Measurements from ENCODE around the gene TMEM255A. TPM values are rescaled to one million over a fixed set of nuclear protein-coding genes. Genes with fewer than 3 reads are reported as not detected.

The TMEM255A gene
- total RNA-seq, 5 donors from 2014 or later (not counting 1 experiment from before 2014, with no cell fraction given), result 0.13 to 0.14 TPM; not detected in 3

DNA sequence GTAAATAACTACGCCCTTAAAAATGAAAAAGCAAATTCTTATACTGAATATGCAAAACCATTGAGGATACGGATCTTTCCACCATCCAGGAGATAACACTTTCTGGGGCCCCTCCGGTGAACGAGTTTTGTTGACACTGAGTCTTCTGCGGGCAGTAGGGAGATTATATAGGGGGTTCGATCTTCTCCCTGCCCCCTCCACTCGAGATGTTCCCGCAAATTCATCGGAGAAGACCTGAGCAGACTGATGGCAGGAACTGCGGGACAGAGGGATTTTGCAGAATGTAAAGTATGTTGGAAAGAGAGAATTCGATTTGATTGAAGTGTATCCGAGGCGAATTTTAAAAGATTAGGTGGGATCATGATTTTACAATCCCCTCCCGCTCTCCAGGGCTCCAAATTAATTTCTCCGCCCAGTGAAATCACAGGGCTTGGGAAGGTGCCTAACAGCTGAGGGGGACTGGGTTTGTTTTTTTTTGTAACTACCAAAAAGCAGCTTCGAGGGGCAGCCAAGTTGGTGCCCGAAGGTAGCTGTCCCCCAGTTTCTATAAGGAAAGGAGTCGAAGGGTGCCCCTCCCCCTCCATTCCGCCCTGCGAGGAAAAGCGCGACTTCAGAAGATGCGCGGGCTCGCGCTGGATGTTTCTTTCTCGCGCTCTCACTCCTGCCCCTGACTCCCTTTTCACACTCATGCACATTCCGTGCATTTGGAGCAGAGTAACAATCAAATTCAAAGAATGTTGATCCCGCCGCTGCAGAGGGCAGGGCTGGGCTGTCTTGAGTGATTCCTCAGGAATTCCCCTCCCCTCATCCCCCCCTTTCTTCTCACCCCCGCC lies 1.2 kb downstream of the TMEM255A start:
- peaks cover 3 to 30% of the 10 kb centered on the region in 2 experiments for H3K27me3 ChIP-seq (replicated peaks in 1 of 2; ENCODE audit: control insufficient read depth in 2 of 2, extremely low read depth in 1 of 2, insufficient read depth in 2 of 2, low read length in 1 of 2)
- peak overlapping the region; percentile 52 to 58 for H3K4me3 ChIP-seq (ENCODE audit: control insufficient read depth in 1 of 2, extremely low read depth in 1 of 2, low read length in 1 of 2)
- H3K36me3 ChIP-seq (ENCODE audit: control insufficient read depth in 2 of 2, extremely low read depth in 1 of 2, insufficient read depth in 1 of 2, low read length in 1 of 2), result no peaks in the 10 kb centered on the region
- H3K27ac ChIP-seq (ENCODE audit: low read length), result no peak overlapping the region
- peaks cover 31 to 58% of the 10 kb centered on the region in 2 donors for H3K27me3 Mint-ChIP-seq
- WGBS (ENCODE audit: insufficient coverage), result 0% methylated on average over 11 of the region's 32 CpGs
- ChIA-PET CTCF (interaction anchor here (0.6 to 2.0 kb wide), 10 partner anchors 10 to 96 kb away, joined by 3 to 11 read pairs (median 4); partner anchors contain the start of gene ZBTB33 (in 1 of the 2)), POLR2A (interaction anchor here in 1 of 2 donors (0.6 kb wide), 2 partner anchors 17 to 581 kb away, joined by 3 read pairs; no protein-coding TSS in a partner anchor)
- ATAC-seq (replicated peaks in 1 of 4) (peak in 1 of 4 experiments; percentile 1), DNase-seq (peak in 5 of 35 experiments; percentile 9 to 40 (median 13))
- peaks cover 0 to 37% of the 10 kb centered on the region in 2 experiments for H3K4me1 ChIP-seq (ENCODE audit: control insufficient read depth in 1 of 2, extremely low read depth in 1 of 2, insufficient read depth in 2 of 2, low read length in 2 of 2)
- H3K9me3 ChIP-seq, result no peaks in the 10 kb centered on the region
- H3K9me3 Mint-ChIP-seq, result no peaks in the 10 kb centered on the region
- H3K4me3 Mint-ChIP-seq, result peak overlapping the region; percentile 78 to 80 (median 78)
- H3K4me1 Mint-ChIP-seq, result peaks cover 10 to 33% (median 20%) of the 10 kb centered on the region in 3 donors
- H3K36me3 Mint-ChIP-seq, result no peaks in the 10 kb centered on the region
- peak overlapping the region; percentile 72 to 79 for H3K27ac Mint-ChIP-seq

GRCh38 chrX:120308959-120309872 lies 2.0 kb downstream of the TMEM255A start:
- H3K27ac ChIP-seq (ENCODE audit: low read length), result no peak overlapping the region
- peaks cover 3 to 30% of the 10 kb centered on the region in 2 experiments for H3K27me3 ChIP-seq (replicated peaks in 1 of 2; ENCODE audit: control insufficient read depth in 2 of 2, extremely low read depth in 1 of 2, insufficient read depth in 2 of 2, low read length in 1 of 2)
- H3K4me3 Mint-ChIP-seq, result peak overlapping the region; percentile 78 to 80 (median 78)
- peak overlapping the region; percentile 52 to 58 for H3K4me3 ChIP-seq (ENCODE audit: control insufficient read depth in 1 of 2, extremely low read depth in 1 of 2, low read length in 1 of 2)
- ChIA-PET POLR2A (interaction anchor here (0.6 to 0.8 kb wide), 3 partner anchors 16 to 84 kb away, joined by 3 to 5 read pairs (median 4); partner anchors contain the start of gene ZBTB33 (in 1 of the 2)), CTCF (interaction anchor here (0.5 to 2.0 kb wide), 11 partner anchors 9 to 619 kb away, joined by 3 to 11 read pairs (median 4); partner anchors contain the start of gene ZBTB33 (in 1 of the 2))
- no peaks in the 10 kb centered on the region for H3K9me3 Mint-ChIP-seq
- peaks cover 0 to 37% of the 10 kb centered on the region in 2 experiments for H3K4me1 ChIP-seq (ENCODE audit: control insufficient read depth in 1 of 2, extremely low read depth in 1 of 2, insufficient read depth in 2 of 2, low read length in 2 of 2)
- H3K36me3 Mint-ChIP-seq, result no peaks in the 10 kb centered on the region
- H3K9me3 ChIP-seq, result no peaks in the 10 kb centered on the region
- 10% methylated on average over 4 of the region's 52 CpGs for WGBS (ENCODE audit: insufficient coverage)
- no peaks in the 10 kb centered on the region for H3K36me3 ChIP-seq (ENCODE audit: control insufficient read depth in 2 of 2, extremely low read depth in 1 of 2, insufficient read depth in 1 of 2, low read length in 1 of 2)
- peaks cover 10 to 33% (median 20%) of the 10 kb centered on the region in 3 donors for H3K4me1 Mint-ChIP-seq
- peak; percentile 90 to 95 (median 93) for ATAC-seq (replicated peaks in 1 of 4)
- DNase-seq, result peak; percentile 33 to 82 (median 63)
- H3K27ac Mint-ChIP-seq, result peak overlapping the region; percentile 72 to 79
- H3K27me3 Mint-ChIP-seq, result peaks cover 31 to 54% of the 10 kb centered on the region in 2 donors

GRCh38 chrX:120308558-120308957 lies 2.7 kb downstream of the TMEM255A start:
- Histone ChIP-seq H3K27ac (ENCODE audit: low read length) (no peak overlapping the region), H3K27me3 (replicated peaks in 1 of 2; ENCODE audit: control insufficient read depth in 2 of 2, extremely low read depth in 1 of 2, insufficient read depth in 2 of 2, low read length in 1 of 2) (peaks cover 3 to 30% of the 10 kb centered on the region in 2 experiments), H3K36me3 (ENCODE audit: control insufficient read depth in 2 of 2, extremely low read depth in 1 of 2, insufficient read depth in 1 of 2, low read length in 1 of 2) (no peaks in the 10 kb centered on the region), H3K9me3 (no peaks in the 10 kb centered on the region), H3K4me1 (ENCODE audit: control insufficient read depth in 1 of 2, extremely low read depth in 1 of 2, insufficient read depth in 2 of 2, low read length in 2 of 2) (peaks cover 0 to 37% of the 10 kb centered on the region in 2 experiments), H3K4me3 (ENCODE audit: control insufficient read depth in 1 of 2, extremely low read depth in 1 of 2, low read length in 1 of 2) (peak overlapping the region; percentile 52 to 58)
- Mint-ChIP-seq H3K4me1 (peaks cover 10 to 33% (median 20%) of the 10 kb centered on the region in 3 donors), H3K27ac (no peak overlapping the region), H3K36me3 (no peaks in the 10 kb centered on the region), H3K4me3 (peak overlapping the region; percentile 78 to 80 (median 78)), H3K27me3 (peaks cover 30 to 50% of the 10 kb centered on the region in 2 donors), H3K9me3 (no peaks in the 10 kb centered on the region)
- CTCF ChIA-PET, result interaction anchor here (0.5 to 2.0 kb wide), 8 partner anchors 17 to 618 kb away, joined by 3 to 11 read pairs (median 4); partner anchors contain the start of gene ZBTB33 (in 1 of the 2)
- POLR2A ChIA-PET, result interaction anchor here in 1 of 2 donors (0.7 to 0.8 kb wide), 2 partner anchors 58 to 85 kb away, joined by 4 to 5 read pairs; partner anchors contain the start of gene ZBTB33
- ATAC-seq (replicated peaks in 1 of 4) (no peak), DNase-seq (peak in 1 of 35 experiments; percentile 4)
- WGBS (ENCODE audit: insufficient coverage), result no CpG with 5 or more reads among the region's 12 CpGs

- Mint-ChIP-seq H3K36me3 (no peaks in the 10 kb centered on the region), H3K4me1 (peaks cover 23 to 47% (median 36%) of the 10 kb centered on the region in 3 donors), H3K27ac (no peak overlapping the region), H3K27me3 (peaks cover 20 to 40% of the 10 kb centered on the region in 2 donors), H3K9me3 (no peaks in the 10 kb centered on the region), H3K4me3 (no peak overlapping the region)
- Histone ChIP-seq H3K36me3 (ENCODE audit: control insufficient read depth in 2 of 2, extremely low read depth in 1 of 2, insufficient read depth in 1 of 2, low read length in 1 of 2) (no peaks in the 10 kb centered on the region), H3K4me1 (ENCODE audit: control insufficient read depth in 1 of 2, extremely low read depth in 1 of 2, insufficient read depth in 2 of 2, low read length in 2 of 2) (peaks cover 3 to 49% of the 10 kb centered on the region in 2 experiments), H3K27ac (ENCODE audit: low read length) (no peak overlapping the region), H3K9me3 (no peaks in the 10 kb centered on the region), H3K4me3 (ENCODE audit: control insufficient read depth in 1 of 2, extremely low read depth in 1 of 2, low read length in 1 of 2) (no peak overlapping the region), H3K27me3 (replicated peaks in 1 of 2; ENCODE audit: control insufficient read depth in 2 of 2, extremely low read depth in 1 of 2, insufficient read depth in 2 of 2, low read length in 1 of 2) (peaks cover 2 to 28% of the 10 kb centered on the region in 2 experiments)
- WGBS (ENCODE audit: insufficient coverage), result no CpG with 5 or more reads among the region's 2 CpGs
- CTCF ChIA-PET, result no interaction called here
- ATAC-seq (replicated peaks in 1 of 4) (no peak), DNase-seq (peak in 1 of 35 experiments; percentile 2)
- POLR2A ChIA-PET, result no interaction called here
Measured at GRCh38 chrX:120306630-120307029, 4.6 kb downstream of the TMEM255A start.

DNA sequence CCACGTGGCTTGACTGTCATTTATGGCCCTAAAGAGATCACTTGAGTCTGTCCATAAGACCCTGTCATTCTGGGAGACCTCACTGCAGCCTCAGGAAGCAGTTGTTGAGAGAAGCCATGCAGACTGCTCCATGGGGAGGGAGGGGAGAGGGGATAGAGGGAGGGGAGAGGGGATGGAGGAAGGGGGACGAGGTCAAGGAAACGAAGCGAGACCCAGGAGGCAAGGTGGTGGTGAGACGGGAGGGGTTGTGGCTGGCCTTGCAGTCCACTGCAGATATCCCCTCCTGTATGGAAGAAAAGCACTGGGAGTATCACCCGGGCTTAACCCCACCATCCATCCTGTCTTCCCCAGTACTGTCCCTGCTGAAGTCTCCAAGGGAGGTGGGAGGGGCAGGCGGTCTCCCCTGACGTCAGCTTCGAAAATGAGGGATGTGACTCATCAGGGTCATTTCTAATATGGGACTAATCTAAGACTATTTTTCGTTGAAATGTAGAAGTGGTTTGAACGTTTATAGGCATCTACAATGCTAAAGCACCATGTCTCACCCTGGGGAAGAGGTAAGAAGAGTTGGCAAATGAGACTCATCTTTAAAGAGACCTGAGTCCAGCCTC lies 5.6 kb downstream of the TMEM255A start:
- Histone ChIP-seq H3K9me3 (no peaks in the 10 kb centered on the region), H3K27me3 (replicated peaks in 1 of 2; ENCODE audit: control insufficient read depth in 2 of 2, extremely low read depth in 1 of 2, insufficient read depth in 2 of 2, low read length in 1 of 2) (peaks cover 2 to 18% of the 10 kb centered on the region in 2 experiments), H3K27ac (ENCODE audit: low read length) (no peak overlapping the region), H3K4me1 (ENCODE audit: control insufficient read depth in 1 of 2, extremely low read depth in 1 of 2, insufficient read depth in 2 of 2, low read length in 2 of 2) (peaks cover 3 to 42% of the 10 kb centered on the region in 2 experiments), H3K4me3 (ENCODE audit: control insufficient read depth in 1 of 2, extremely low read depth in 1 of 2, low read length in 1 of 2) (no peak overlapping the region), H3K36me3 (ENCODE audit: control insufficient read depth in 2 of 2, extremely low read depth in 1 of 2, insufficient read depth in 1 of 2, low read length in 1 of 2) (no peaks in the 10 kb centered on the region)
- no CpG with 5 or more reads among the region's 11 CpGs for WGBS (ENCODE audit: insufficient coverage)
- Mint-ChIP-seq H3K27me3 (peaks cover 18 to 40% of the 10 kb centered on the region in 2 donors), H3K27ac (no peak overlapping the region), H3K4me1 (peaks cover 23 to 43% (median 33%) of the 10 kb centered on the region in 3 donors), H3K4me3 (no peak overlapping the region), H3K36me3 (no peaks in the 10 kb centered on the region), H3K9me3 (no peaks in the 10 kb centered on the region)
- CTCF ChIA-PET, result no interaction called here
- POLR2A ChIA-PET, result interaction anchor here in 1 of 2 donors (0.6 kb wide), 1 partner anchor 76 kb away, joined by 4 read pairs; no protein-coding TSS in a partner anchor
- no peak for DNase-seq
- no peak for ATAC-seq (replicated peaks in 1 of 4)
